ENCODE measurements around the gene ARHGEF16.

The ARHGEF16 gene

DNA sequence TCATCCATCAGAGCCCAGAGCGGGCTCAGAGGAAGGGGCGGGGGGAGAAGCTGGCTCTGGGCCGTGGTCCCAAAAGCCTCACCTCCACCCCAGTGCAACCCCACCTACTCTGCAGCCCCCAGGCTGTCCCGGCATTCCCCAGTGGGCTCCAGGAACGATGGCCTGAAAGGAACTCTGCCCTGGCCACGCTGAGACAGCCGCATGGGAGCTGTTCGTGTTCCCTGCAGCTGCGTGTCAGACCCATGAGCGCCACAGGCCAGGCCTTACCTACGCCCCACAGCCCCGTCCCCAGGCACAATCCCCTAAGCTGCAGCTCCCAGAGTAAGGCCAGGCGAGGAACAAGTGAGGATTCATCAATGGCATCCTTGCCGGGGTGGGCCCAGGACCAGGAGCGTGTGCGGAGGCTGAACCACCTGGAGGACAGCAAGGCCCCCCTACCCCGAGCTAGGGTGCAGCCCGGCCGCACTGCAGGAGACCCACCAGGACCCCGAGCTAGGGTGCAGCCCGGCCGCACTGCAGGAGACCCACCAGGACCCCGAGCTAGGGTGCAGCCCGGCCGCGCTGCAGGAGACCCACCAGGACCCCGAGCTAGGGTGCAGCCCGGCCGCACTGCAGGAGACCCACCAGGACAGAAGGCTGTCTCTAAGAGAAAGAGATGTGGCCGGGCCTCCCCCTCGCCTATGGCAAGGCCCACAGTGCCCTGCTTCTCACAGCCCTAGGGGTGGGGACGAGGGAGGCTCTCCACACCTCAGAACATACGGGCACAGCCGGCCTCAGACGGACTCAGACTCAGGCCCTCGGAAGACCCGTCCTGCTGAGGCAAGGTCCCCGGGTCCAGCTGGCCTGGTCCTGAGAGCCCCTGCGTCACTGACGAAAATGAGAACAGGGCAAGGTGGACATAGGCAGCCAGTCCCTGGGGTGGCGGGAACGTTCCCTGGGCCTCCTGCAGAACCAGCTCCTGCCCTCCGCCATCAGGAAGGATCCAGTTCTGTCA, 26.5 kb upstream of the ARHGEF16 start:
- H3K36me3 ChIP-seq (ENCODE audit: insufficient read depth, low read length), result no peaks in the 10 kb centered on the region
- H3K4me3 ChIP-seq (ENCODE audit: low read length), result no peak overlapping the region
- H3K9me3 ChIP-seq (ENCODE audit: low read length), result no peaks in the 10 kb centered on the region
- H3K27me3 ChIP-seq (ENCODE audit: insufficient read depth, low read length), result peaks cover 53% of the 10 kb centered on the region
- H2AFZ ChIP-seq (ENCODE audit: low read depth, low read length), result no peak overlapping the region
- H3K4me1 ChIP-seq (ENCODE audit: insufficient read depth, low read length), result no peaks in the 10 kb centered on the region

DNA sequence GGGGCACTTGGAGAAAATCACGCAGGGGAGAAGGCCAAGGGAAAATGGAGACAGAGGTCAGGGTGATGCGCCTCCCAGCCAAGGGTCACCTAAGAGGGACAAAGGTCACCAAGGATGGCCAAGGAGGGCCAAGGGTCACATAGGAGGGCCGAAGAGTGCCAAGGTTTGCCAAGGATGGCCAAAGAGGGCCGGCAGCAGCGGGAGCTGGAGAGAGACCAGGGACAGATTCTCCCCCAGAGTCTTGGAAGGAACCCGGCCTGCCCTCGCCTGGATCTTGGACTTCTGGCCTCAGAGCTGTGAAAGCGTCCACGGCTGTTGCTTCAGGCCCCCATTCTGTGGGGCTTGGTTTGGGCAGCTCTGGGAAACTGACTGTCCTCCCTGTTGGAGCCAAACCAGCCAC, 25.6 kb upstream of the ARHGEF16 start:
- Histone ChIP-seq H3K4me3 (ENCODE audit: low read length) (no peak overlapping the region), H3K36me3 (ENCODE audit: insufficient read depth, low read length) (no peaks in the 10 kb centered on the region), H3K27me3 (ENCODE audit: insufficient read depth, low read length) (peaks cover 48% of the 10 kb centered on the region), H3K4me1 (ENCODE audit: insufficient read depth, low read length) (no peaks in the 10 kb centered on the region), H3K9me3 (ENCODE audit: low read length) (no peaks in the 10 kb centered on the region), H2AFZ (ENCODE audit: low read depth, low read length) (no peak overlapping the region)

DNA sequence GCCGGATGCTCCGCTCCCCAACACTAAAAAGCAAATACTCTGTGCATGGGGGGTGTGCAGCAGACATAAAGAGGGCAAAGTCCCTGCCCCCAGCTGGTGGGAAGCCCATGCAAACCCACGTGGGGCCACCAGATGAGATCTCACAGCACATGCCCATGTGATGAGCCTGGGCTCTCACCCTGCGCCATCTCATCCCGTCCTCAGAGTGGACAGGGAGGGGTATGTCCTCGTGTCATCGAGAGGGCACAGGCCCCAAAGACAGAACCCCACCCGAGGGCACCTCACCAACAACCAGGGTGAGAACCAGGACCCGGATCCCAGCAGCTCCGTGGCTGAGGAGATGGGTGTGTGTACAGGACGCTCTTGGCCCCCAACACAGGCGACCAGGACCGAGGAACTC, 25.1 kb upstream of the ARHGEF16 start:
- H2AFZ ChIP-seq (ENCODE audit: low read depth, low read length), result no peak overlapping the region
- H3K9me3 ChIP-seq (ENCODE audit: low read length), result no peaks in the 10 kb centered on the region
- no peaks in the 10 kb centered on the region for H3K4me1 ChIP-seq (ENCODE audit: insufficient read depth, low read length)
- no peak overlapping the region for H3K4me3 ChIP-seq (ENCODE audit: low read length)
- H3K36me3 ChIP-seq (ENCODE audit: insufficient read depth, low read length), result no peaks in the 10 kb centered on the region
- peaks cover 45% of the 10 kb centered on the region for H3K27me3 ChIP-seq (ENCODE audit: insufficient read depth, low read length)

DNA sequence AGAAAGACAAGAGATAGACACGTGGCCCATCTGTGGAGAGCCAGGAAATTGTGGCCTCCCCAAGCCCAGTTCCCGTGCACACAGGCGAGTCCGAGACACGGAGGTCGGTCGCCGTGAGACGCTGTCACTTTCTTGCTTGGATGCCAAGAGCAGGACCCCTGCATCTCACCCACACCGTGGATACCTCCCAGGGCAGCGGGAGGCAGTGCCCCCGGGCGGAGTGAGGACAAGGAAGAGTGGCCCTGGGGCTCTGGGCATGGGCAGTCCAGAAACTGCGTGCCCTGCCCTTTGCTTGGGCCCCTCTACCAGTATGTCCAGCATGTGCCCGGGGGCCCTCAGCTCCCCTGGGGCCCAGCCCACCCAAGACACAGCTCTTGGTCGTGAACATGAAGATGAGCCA, 24.7 kb upstream of the ARHGEF16 start:
- Histone ChIP-seq H3K4me1 (ENCODE audit: insufficient read depth, low read length) (no peaks in the 10 kb centered on the region), H2AFZ (ENCODE audit: low read depth, low read length) (no peak overlapping the region), H3K4me3 (ENCODE audit: low read length) (no peak overlapping the region), H3K36me3 (ENCODE audit: insufficient read depth, low read length) (no peaks in the 10 kb centered on the region), H3K27me3 (ENCODE audit: insufficient read depth, low read length) (peaks cover 49% of the 10 kb centered on the region), H3K9me3 (ENCODE audit: low read length) (no peaks in the 10 kb centered on the region)

DNA sequence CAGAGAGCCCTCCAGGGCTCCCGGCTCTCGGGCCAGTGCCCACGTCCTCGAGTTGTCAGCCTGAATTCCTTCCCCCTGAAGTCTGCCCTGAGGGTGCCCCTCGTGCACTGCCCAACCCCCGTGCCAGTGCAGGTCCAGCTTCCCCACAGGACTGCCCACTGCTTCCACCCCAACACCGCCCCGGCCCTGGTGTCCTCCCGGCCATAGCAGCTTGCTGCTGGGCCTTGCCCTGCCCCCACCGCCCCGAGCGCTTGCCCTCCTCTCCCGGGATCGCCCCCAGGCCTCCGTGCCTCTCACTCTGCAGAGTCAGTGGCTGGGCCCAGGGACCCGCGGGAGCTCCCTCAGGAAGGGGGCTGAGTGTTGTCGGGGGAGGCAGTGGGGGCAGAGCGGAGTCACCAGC, 24.1 kb upstream of the ARHGEF16 start:
- Histone ChIP-seq H3K4me1 (ENCODE audit: insufficient read depth, low read length) (no peaks in the 10 kb centered on the region), H3K36me3 (ENCODE audit: insufficient read depth, low read length) (no peaks in the 10 kb centered on the region), H3K27me3 (ENCODE audit: insufficient read depth, low read length) (peaks cover 50% of the 10 kb centered on the region), H3K9me3 (ENCODE audit: low read length) (no peaks in the 10 kb centered on the region), H2AFZ (ENCODE audit: low read depth, low read length) (no peak overlapping the region), H3K4me3 (ENCODE audit: low read length) (no peak overlapping the region)

DNA sequence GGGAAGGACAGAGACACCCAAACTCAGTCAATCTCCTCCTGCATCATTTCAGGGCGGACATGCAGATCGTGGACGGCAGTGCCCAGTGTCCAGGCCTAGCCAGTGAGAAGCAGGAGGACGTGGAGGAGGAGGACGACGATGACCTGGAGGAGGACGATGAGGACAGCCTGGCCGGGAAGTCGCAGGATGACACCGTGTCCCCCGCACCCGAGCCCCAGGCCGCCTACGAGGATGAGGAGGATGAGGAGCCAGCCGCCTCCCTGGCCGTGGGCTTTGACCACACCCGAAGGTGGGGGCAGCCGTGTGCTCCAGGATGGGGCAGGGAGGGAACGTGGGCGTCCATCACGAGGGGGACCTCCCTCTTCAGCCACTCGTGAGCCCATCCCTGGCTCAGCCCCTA, 23.6 kb upstream of the ARHGEF16 start:
- Histone ChIP-seq H3K36me3 (ENCODE audit: insufficient read depth, low read length) (no peaks in the 10 kb centered on the region), H3K4me1 (ENCODE audit: insufficient read depth, low read length) (no peaks in the 10 kb centered on the region)

DNA sequence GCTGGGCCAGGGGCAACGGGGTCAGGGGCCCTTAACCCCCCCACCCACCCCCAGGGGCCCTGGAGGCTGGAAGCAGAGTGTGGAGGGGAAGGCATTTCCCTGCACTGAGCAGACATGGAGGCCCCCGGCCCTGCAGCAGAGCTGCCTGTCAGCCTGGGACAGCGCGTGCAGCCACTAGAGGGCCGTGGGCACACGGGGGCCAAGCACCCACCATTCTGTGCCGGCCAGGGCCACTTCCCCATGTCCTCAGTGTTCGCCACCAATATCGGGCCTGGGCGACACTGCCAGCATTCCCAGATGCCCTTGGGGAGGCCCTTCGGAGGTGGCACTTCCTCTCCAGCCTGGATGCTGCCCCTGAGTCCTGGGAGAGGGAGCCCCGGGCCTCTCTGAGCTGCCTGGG, 23.2 kb upstream of the ARHGEF16 start:
- no peaks in the 10 kb centered on the region for H3K4me1 ChIP-seq (ENCODE audit: insufficient read depth, low read length)
- H3K9me3 ChIP-seq (ENCODE audit: low read length), result no peaks in the 10 kb centered on the region
- H3K27me3 ChIP-seq (ENCODE audit: insufficient read depth, low read length), result peaks cover 55% of the 10 kb centered on the region
- H3K36me3 ChIP-seq (ENCODE audit: insufficient read depth, low read length), result no peaks in the 10 kb centered on the region
- no peak overlapping the region for H2AFZ ChIP-seq (ENCODE audit: low read depth, low read length)
- H3K4me3 ChIP-seq (ENCODE audit: low read length), result no peak overlapping the region

More for the DNA sequence above, 23.6 kb upstream of the ARHGEF16 start:
- H3K9me3 ChIP-seq (ENCODE audit: low read length), result no peaks in the 10 kb centered on the region
- no peak overlapping the region for H3K4me3 ChIP-seq (ENCODE audit: low read length)
- no peak overlapping the region for H2AFZ ChIP-seq (ENCODE audit: low read depth, low read length)
- peaks cover 51% of the 10 kb centered on the region for H3K27me3 ChIP-seq (ENCODE audit: insufficient read depth, low read length)

DNA sequence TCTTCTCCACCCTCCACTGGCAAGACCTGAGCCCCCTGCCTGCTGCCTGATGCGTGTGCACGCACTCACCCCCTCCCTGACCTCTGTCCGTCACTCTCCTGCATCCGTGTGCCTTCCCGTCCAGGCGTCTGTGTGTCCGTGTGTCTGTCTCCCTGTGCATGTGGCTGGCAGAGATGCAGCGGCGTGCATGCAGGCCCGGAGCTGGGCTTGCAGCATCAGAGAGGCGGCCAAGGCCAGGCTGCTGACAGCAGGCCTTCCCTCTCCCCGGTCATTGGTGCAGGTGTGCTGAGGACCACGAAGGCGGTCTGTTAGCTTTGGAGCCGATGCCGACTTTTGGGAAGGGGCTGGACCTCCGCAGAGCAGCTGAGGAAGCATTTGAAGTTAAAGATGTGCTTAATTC, 22.8 kb upstream of the ARHGEF16 start:
- Histone ChIP-seq H2AFZ (ENCODE audit: low read depth, low read length) (no peak overlapping the region), H3K4me3 (ENCODE audit: low read length) (no peak overlapping the region), H3K27me3 (ENCODE audit: insufficient read depth, low read length) (peaks cover 53% of the 10 kb centered on the region), H3K9me3 (ENCODE audit: low read length) (no peaks in the 10 kb centered on the region), H3K4me1 (ENCODE audit: insufficient read depth, low read length) (no peaks in the 10 kb centered on the region), H3K36me3 (ENCODE audit: insufficient read depth, low read length) (no peaks in the 10 kb centered on the region)

DNA sequence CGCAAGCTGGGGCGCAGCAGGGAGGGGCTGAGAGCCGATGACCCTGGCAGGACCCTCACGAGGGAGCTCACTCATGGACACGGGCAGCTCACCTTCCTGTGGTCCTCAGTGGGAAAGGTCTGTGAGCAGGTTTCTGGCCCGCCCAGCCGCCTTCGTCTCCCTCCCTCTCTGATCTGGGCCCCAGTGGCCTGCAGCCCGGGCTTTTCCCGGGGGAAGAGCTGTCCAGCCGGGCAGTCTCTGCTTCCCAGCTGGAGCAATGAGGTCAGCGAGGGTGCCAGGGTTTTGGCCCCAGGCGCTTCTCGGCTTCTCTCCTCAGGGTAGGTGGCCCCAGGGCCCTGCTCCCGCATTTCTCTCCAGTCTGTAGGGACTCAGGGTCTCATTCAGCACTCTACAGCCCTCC, 22.2 kb upstream of the ARHGEF16 start:
- peaks cover 49% of the 10 kb centered on the region for H3K27me3 ChIP-seq (ENCODE audit: insufficient read depth, low read length)
- no peak overlapping the region for H3K4me3 ChIP-seq (ENCODE audit: low read length)
- peaks cover 2% of the 10 kb centered on the region for H3K9me3 ChIP-seq (ENCODE audit: low read length)
- H3K36me3 ChIP-seq (ENCODE audit: insufficient read depth, low read length), result no peaks in the 10 kb centered on the region
- H2AFZ ChIP-seq (ENCODE audit: low read depth, low read length), result no peak overlapping the region
- no peaks in the 10 kb centered on the region for H3K4me1 ChIP-seq (ENCODE audit: insufficient read depth, low read length)

DNA sequence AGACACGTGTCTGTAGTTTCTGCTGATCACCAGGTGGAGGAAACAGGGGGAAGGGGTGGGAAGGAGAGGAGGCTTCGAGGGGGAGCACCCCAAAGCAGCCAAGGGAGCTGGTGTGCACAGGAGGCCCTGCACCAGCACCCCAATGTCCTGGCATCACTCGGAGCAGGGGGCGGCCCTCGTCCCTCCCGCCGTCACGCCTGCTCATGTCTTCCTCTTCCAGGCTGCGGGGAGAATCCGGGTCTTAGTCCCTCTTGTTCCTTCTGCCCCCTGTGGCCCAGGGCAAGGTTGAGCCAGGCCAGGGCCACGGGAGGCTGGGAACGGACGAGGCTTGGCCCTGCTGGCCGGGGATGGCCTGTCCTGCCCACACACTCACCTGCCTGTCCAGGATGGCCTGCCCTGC, 21.4 kb upstream of the ARHGEF16 start:
- H3K9me3 ChIP-seq (ENCODE audit: low read length), result peaks cover 4% of the 10 kb centered on the region
- H3K4me1 ChIP-seq (ENCODE audit: insufficient read depth, low read length), result no peaks in the 10 kb centered on the region
- H3K36me3 ChIP-seq (ENCODE audit: insufficient read depth, low read length), result no peaks in the 10 kb centered on the region
- H2AFZ ChIP-seq (ENCODE audit: low read depth, low read length), result no peak overlapping the region
- peaks cover 49% of the 10 kb centered on the region for H3K27me3 ChIP-seq (ENCODE audit: insufficient read depth, low read length)
- no peak overlapping the region for H3K4me3 ChIP-seq (ENCODE audit: low read length)

DNA sequence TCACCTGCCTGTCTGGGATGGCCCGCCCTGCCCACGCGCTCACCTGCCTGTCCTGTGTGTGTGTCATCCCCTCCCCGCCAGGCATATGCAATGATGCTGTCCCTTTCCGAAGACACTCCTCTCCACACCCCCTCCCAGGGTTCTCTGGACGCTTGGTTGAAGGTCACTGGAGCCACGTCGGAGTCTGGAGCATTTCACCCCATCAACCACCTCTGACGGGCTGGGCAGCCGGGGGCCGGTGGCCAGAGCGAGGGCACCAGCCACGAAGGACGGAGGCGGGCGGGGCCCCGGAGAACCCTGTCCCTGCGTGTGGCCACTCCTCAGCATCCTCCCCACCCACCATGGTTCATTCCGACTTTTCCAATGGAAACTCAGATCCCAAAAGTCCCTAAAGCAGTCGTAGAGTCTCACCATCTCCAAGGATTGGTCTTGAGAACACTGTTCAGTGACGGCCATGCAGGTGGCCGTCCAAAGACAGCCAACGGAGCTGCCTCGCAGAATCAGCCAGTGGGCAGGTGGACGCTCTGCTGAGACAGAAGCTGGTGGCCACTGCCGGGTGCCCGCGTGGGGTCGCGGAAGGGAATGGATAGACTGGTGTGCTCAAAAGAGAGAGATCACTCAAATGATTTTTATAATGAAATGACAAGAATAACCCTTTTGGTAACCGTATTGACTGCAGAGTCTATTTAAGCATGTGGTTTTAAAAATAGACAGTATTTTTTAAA, 20.7 kb upstream of the ARHGEF16 start:
- peaks cover 47% of the 10 kb centered on the region for H3K27me3 ChIP-seq (ENCODE audit: insufficient read depth, low read length)
- H2AFZ ChIP-seq (ENCODE audit: low read depth, low read length), result no peak overlapping the region
- no peaks in the 10 kb centered on the region for H3K4me1 ChIP-seq (ENCODE audit: insufficient read depth, low read length)
- peaks cover 6% of the 10 kb centered on the region for H3K9me3 ChIP-seq (ENCODE audit: low read length)
- H3K4me3 ChIP-seq (ENCODE audit: low read length), result no peak overlapping the region
- no peaks in the 10 kb centered on the region for H3K36me3 ChIP-seq (ENCODE audit: insufficient read depth, low read length)

DNA sequence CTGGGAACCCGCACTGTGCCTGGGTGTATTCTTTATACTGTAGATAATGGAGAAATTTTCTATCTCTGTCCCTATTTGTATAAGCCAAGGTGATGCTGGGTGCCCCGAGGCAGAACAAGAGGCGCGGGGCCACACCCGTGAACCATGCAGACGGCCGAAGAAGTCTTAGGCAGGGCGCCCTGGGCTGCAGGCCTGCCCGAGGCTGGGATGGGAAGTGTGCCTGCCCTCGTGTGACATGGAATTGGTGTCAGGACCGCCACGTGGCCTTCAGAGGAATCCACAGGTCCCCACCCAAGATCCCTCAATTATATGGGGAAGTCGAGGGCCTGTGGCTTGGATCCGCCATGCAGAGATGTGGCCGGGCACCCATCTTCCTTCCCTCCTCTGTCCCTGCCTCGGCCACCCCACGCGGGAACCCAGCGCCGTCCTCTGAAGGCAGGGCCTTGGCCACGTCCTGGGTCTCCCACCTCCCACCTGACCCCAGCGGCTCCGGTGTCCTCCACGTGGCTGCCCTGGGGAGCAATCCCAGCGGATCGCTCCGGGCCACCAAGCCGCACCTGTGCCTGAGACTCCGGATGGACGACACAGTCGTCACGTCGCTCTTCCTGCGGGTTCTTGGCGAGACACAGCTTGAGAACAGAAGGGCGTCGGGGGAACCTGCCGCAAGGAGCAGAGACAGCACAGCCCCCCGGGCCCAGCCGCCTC, 19.9 kb upstream of the ARHGEF16 start:
- no peak overlapping the region for H2AFZ ChIP-seq (ENCODE audit: low read depth, low read length)
- no peaks in the 10 kb centered on the region for H3K4me1 ChIP-seq (ENCODE audit: insufficient read depth, low read length)
- no peaks in the 10 kb centered on the region for H3K36me3 ChIP-seq (ENCODE audit: insufficient read depth, low read length)
- H3K4me3 ChIP-seq (ENCODE audit: low read length), result no peak overlapping the region
- H3K9me3 ChIP-seq (ENCODE audit: low read length), result peaks cover 7% of the 10 kb centered on the region
- H3K27me3 ChIP-seq (ENCODE audit: insufficient read depth, low read length), result peaks cover 42% of the 10 kb centered on the region

DNA sequence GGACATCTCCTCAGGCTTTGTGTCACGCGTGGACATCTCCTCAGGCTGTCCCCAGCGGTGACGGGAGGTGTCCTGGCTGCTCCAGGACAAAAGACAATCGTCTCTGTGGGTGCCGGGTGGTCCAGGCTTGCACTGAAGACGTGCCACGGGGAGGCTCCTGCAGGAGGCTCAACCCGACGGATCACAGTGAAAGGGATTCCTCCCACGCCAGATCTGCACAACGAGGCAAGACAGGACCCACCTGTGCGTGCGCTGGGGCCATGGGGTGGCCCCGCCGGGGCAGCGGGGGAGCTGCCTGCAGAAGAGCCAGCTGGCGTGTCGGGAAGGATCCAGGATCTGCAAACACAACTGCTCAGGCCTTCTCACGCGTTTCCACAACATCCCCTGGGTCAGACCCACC, 18.8 kb upstream of the ARHGEF16 start:
- Histone ChIP-seq H3K27me3 (ENCODE audit: insufficient read depth, low read length) (peaks cover 34% of the 10 kb centered on the region), H3K36me3 (ENCODE audit: insufficient read depth, low read length) (no peaks in the 10 kb centered on the region), H3K4me3 (ENCODE audit: low read length) (no peak overlapping the region), H2AFZ (ENCODE audit: low read depth, low read length) (no peak overlapping the region), H3K4me1 (ENCODE audit: insufficient read depth, low read length) (no peaks in the 10 kb centered on the region), H3K9me3 (ENCODE audit: low read length) (peaks cover 7% of the 10 kb centered on the region)

All from neuron (in vitro differentiated cells).